K562 (cell line): ENCODE results near the gene YES1. TPM values are rescaled to one million over a fixed set of nuclear protein-coding genes. Genes with fewer than 3 reads are reported as not detected.

Source experiments
- AFF1 ChIP-seq, 2 experiments: fragments of 450-650 bp; IDR thresholded peaks; 2 replicates each; pipeline ENCODE4 v1.6.1; 2018; ENCODE audit warnings: mild to moderate bottlenecking in 2 of 2, low read depth in 1 of 2; ENCODE audit not compliant: partially characterized antibody in 2 of 2
- CC2D1A ChIP-seq: fragments of 450-650 bp; IDR thresholded peaks from 2 replicates; pipeline ENCODE4 v1.6.1; 2017; ENCODE audit warnings: mild to moderate bottlenecking
- CREB3L1 ChIP-seq: fragments of 450-650 bp; IDR thresholded peaks from 2 replicates; pipeline ENCODE4 v1.6.1; 2014; ENCODE audit warnings: low read depth, mild to moderate bottlenecking, moderate library complexity, borderline replicate concordance
- GTF2B ChIP-seq: IDR thresholded peaks from 2 replicates; pipeline ENCODE4 v1.6.1; 2011; ENCODE audit not compliant: insufficient read length; ENCODE audit errors: extremely low read depth
- NELFE ChIP-seq: IDR thresholded peaks from 2 replicates; pipeline ENCODE4 v1.6.1; 2011; ENCODE audit warnings: mild to moderate bottlenecking; ENCODE audit not compliant: insufficient read depth, insufficient read length
- NR2C2 ChIP-seq, 2 experiments: fragments of 200-800 bp in 1 of 2; sonication (Bioruptor generic) in 1 of 2; sonication (generic) in 1 of 2; formaldehyde crosslinking in 1 of 2; IDR thresholded peaks; 2 replicates each; pipeline versions ENCODE4 v1.6.1 to v1.8.0; 2016 to 2022; ENCODE audit warnings: mild to moderate bottlenecking in 1 of 2, missing compliant biosample characterization in 1 of 2, missing genetic modification characterization in 1 of 2, missing genetic modification reagents in 1 of 2
- PCBP2 ChIP-seq: fragments of 200-400 bp; formaldehyde crosslinking; IDR thresholded peaks from 2 replicates; pipeline ENCODE4 v1.6.1; 2018; ENCODE audit warnings: low read length, low read depth, mild to moderate bottlenecking, moderate library complexity; ENCODE audit not compliant: poor library complexity, severe bottlenecking
- POLR2A ChIP-seq: fragments of 450-650 bp; conservative IDR thresholded peaks from 2 replicates; pipeline ENCODE4 v1.6.1; 2016
- POU5F1 ChIP-seq: fragments of 150-350 bp; IDR thresholded peaks from 2 replicates; pipeline ENCODE4 v1.6.1; 2014; ENCODE audit warnings: borderline replicate concordance, low read length, low read depth, mild to moderate bottlenecking; ENCODE audit not compliant: partially characterized antibody
- SMAD4 ChIP-seq: fragments of 250-450 bp; sonication (Bioruptor Pico); conservative IDR thresholded peaks from 2 replicates; pipeline ENCODE4 v1.8.0; 2021; ENCODE audit warnings: inconsistent platforms, mild to moderate bottlenecking, moderate library complexity
- TBL1XR1 ChIP-seq, 2 experiments: IDR thresholded peaks; 2 replicates each; pipeline ENCODE4 v1.6.1; 2012; ENCODE audit warnings: improper control_type of control experiment in 2 of 2, low read length in 2 of 2, mild to moderate bottlenecking in 1 of 2
- TSHZ1 ChIP-seq: fragments of 250-450 bp; sonication (Bioruptor Pico); IDR thresholded peaks from 2 replicates; pipeline ENCODE4 v1.4.0; 2020; ENCODE audit warnings: mild to moderate bottlenecking, moderate library complexity
- ZFP1 ChIP-seq: fragments of 450-650 bp; formaldehyde crosslinking; IDR thresholded peaks from 2 replicates; pipeline ENCODE4 v1.4.0; 2020; ENCODE audit warnings: mild to moderate bottlenecking, mixed read lengths
- ZSCAN29 ChIP-seq: fragments of 450-650 bp; IDR thresholded peaks from 2 replicates; pipeline ENCODE4 v1.6.1; 2017
- polyA plus RNA-seq, 8 experiments: library from polyadenylated mRNA; depleted of rRNA in 4 of 8; stranded (reverse) in 5 of 8; unstranded in 3 of 8; fragments of >200 nt; fragmentation: Nextera tagmentation in 2 of 8; fragmentation: Illumina TruSeq in 1 of 8; extraction: Ambion mirVana in 2 of 8; extraction: Trizol in 1 of 8; gene quantifications; 2 replicates each; pipeline versions ENCODE4 v1.2.1 to v1.2.3, GENCODE V29; 2011 to 2014; ENCODE audit warnings: inconsistent platforms in 1 of 8, missing spikeins in 1 of 8
- total RNA-seq, 7 experiments: library from RNA; depleted of rRNA in 6 of 7; stranded (reverse); fragments of >200 nt in 6 of 7; fragmentation: Illumina TruSeq in 2 of 7; extraction: Trizol in 2 of 7; gene quantifications; 2 replicates each; pipeline versions ENCODE4 v1.2.1 to v1.2.3, GENCODE V29; 2011 to 2021; ENCODE audit warnings: low replicate concordance in 1 of 7
- TF ChIP-seq, protein P1 (sequence below): fragments of 450-650 bp; IDR thresholded peaks from 2 replicates; pipeline ENCODE4 v1.6.1; 2016; ENCODE audit warnings: antibody characterized with exemption

YES1 gene
- total and polyA plus RNA-seq, 9 of the 15 experiments (the other 6 are each of a cell fraction or from before 2014, with no cell fraction given) = 37.2 to 115 (median 77.7) TPM

DNA sequence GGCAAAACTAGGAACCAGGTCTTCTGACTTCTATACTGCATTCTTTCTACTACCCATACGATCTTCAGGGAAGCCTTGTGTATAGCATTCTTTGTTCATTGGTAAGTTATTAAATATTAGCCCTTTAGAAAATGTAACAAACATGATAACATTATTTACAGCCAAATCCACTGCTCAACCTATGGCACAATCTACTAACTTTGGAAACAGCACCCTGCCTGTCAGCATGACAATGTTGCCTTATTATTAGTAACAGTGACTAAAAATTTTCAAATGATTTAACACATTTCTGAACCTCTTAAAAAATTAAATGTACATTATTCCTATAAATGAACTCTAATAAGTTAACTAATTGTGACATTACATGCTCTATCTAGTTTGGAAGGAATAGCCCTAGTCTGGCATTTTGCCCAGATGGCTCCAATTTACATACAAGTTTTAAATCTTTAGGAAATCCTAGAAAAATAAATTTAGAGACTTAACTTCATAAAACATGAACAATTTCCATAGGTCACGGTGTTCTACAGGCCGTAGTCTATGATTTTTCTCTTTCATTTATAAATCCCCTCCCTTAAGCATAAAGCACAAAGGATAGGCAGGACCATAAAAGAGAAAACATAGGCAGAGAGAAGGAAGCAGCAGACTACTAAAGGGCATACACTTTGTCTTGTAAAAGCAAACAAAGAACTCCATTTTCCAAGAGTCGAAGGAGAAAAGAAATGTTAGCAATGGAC is 33.7 kb downstream of the YES1 start (continued):
- TF ChIP-seq GTF2B = no peak
- TF ChIP-seq CC2D1A = no peak
- TF ChIP-seq POLR2A = peak; percentile 52; the same call in 1 of the 2 replicates
- TF ChIP-seq PCBP2 = no peak
- TF ChIP-seq ZSCAN29 = peak; percentile 20; the same call in 1 of the 2 replicates
- TF ChIP-seq NR2C2 (CRISPR knock-in tag; IDR thresholded peaks at IDR 0.05) = no peak
- TF ChIP-seq NR2C2 (tag; IDR thresholded peaks at IDR 0.05) = 0 out of 2 replicates have a peak, but pooled peaks have one; percentile 35
- no peak for TF ChIP-seq SMAD4 (CRISPR knock-in tag)
- no peak for TF ChIP-seq CREB3L1
- TF ChIP-seq ZFP1 (CRISPR knock-in tag) = no peak
- TF ChIP-seq POU5F1 = no peak
- TF ChIP-seq NELFE = no peak
- TF ChIP-seq TSHZ1 = no peak
- no peak for TF ChIP-seq TBL1XR1 (IDR thresholded peaks at IDR 0.05; ENCODE audit: low read length in 2 of 2)
- TF ChIP-seq, protein P1, sequence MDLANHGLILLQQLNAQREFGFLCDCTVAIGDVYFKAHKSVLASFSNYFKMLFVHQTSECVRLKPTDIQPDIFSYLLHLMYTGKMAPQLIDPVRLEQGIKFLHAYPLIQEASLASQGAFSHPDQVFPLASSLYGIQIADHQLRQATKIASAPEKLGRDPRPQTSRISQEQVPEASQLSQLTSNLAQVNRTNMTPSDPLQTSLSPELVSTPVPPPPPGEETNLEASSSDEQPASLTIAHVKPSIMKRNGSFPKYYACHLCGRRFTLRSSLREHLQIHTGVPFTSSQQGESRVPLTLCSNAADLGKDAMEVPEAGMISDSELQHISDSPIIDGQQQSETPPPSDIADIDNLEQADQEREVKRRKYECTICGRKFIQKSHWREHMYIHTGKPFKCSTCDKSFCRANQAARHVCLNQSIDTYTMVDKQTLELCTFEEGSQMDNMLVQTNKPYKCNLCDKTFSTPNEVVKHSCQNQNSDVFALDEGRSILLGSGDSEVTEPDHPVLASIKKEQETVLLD = no peak
- no peak for TF ChIP-seq AFF1 (IDR thresholded peaks at IDR 0.05; ENCODE audit: low read depth in 1 of 2, partially characterized antibody in 2 of 2)
